HEK293T (cell line): ENCODE measurements around the gene KSR2.
"Not testable (repeated sequence)": the region's sequence is repeated elsewhere in the genome, so short reads cannot be mapped to it uniquely, and the experiment has no call there.

Experiments used
- CTCF ChIA-PET: fragments of 350-600 bp; formaldehyde crosslinking; extraction: SDS; loops from one replicate; lab custom pipeline; 2021; ENCODE audit warnings: antibody characterized with exemption, inconsistent platforms; lab: Yijun Ruan, JAX
- POLR2A ChIA-PET: fragments of 350-600 bp; formaldehyde crosslinking; extraction: SDS; loops from one replicate; lab custom pipeline; 2020; ENCODE audit warnings: antibody characterized with exemption, inconsistent platforms; lab: Yijun Ruan, JAX
- DNase-seq: peaks from one replicate; pipeline ENCODE4 v3.0.0; 2012; ENCODE audit warnings: mixed read lengths; ENCODE audit errors: extremely low spot score
- ARNT ChIP-seq: fragments of 450-650 bp; IDR thresholded peaks from 2 replicates; pipeline ENCODE4 v1.6.1; 2017; ENCODE audit warnings: mild to moderate bottlenecking
- BHLHE40 ChIP-seq: fragments of 450-650 bp; IDR thresholded peaks from 2 replicates; pipeline ENCODE4 v1.6.1; 2016; ENCODE audit warnings: mild to moderate bottlenecking, moderate library complexity, borderline replicate concordance
- CTBP1 ChIP-seq: fragments of 450-650 bp; IDR thresholded peaks from 2 replicates; pipeline ENCODE4 v1.6.1; 2016; ENCODE audit warnings: borderline replicate concordance
- ELF4 ChIP-seq: fragments of 450-650 bp; IDR thresholded peaks from 2 replicates; pipeline ENCODE4 v1.6.1; 2017; ENCODE audit warnings: antibody characterized with exemption
- FOXA1 ChIP-seq: fragments of 450-650 bp; IDR thresholded peaks from 2 replicates; pipeline ENCODE4 v1.6.1; 2016; ENCODE audit warnings: mild to moderate bottlenecking
- FOXK2 ChIP-seq: fragments of 450-650 bp; IDR thresholded peaks from 2 replicates; pipeline ENCODE4 v1.6.1; 2016; ENCODE audit warnings: mild to moderate bottlenecking
- FOXM1 ChIP-seq: fragments of 450-650 bp; IDR thresholded peaks from 2 replicates; pipeline ENCODE4 v1.6.1; 2017; ENCODE audit warnings: mild to moderate bottlenecking, borderline replicate concordance
- HDGF ChIP-seq: fragments of 450-650 bp; IDR thresholded peaks from 2 replicates; pipeline ENCODE4 v1.6.1; 2017; ENCODE audit warnings: antibody characterized with exemption, borderline replicate concordance
- L3MBTL2 ChIP-seq: fragments of 450-650 bp; conservative IDR thresholded peaks from 2 replicates; pipeline ENCODE4 v1.6.1; 2016; ENCODE audit warnings: mild to moderate bottlenecking
- LEF1 ChIP-seq: fragments of 450-650 bp; IDR thresholded peaks from 2 replicates; pipeline ENCODE4 v1.6.1; 2017; ENCODE audit warnings: mild to moderate bottlenecking, borderline replicate concordance
- NFRKB ChIP-seq: fragments of 450-650 bp; IDR thresholded peaks from 2 replicates; pipeline ENCODE4 v1.6.1; 2016; ENCODE audit warnings: mild to moderate bottlenecking, moderate library complexity
- PKNOX1 ChIP-seq: fragments of 450-650 bp; IDR thresholded peaks from 2 replicates; pipeline ENCODE4 v1.6.1; 2016
- SP1 ChIP-seq: fragments of 450-650 bp; IDR thresholded peaks from 2 replicates; pipeline ENCODE4 v1.6.1; 2017
- SUZ12 ChIP-seq: fragments of 450-650 bp; IDR thresholded peaks from 2 replicates; pipeline ENCODE4 v1.6.1; 2016; ENCODE audit warnings: mild to moderate bottlenecking
- TARDBP ChIP-seq: fragments of 450-650 bp; IDR thresholded peaks from 2 replicates; pipeline ENCODE4 v1.6.1; 2016
- ZNF384 ChIP-seq: fragments of 450-650 bp; IDR thresholded peaks from 2 replicates; pipeline ENCODE4 v1.6.1; 2016

KSR2 gene

GRCh38 chr12:117742721-117743120 is 226.1 kb downstream of the KSR2 start:
- TF ChIP-seq SP1 (no peak), HDGF (no peak), FOXK2 (no peak), SUZ12 (no peak), CTBP1 (no peak), ELF4 (no peak), FOXA1 (no peak), NFRKB (no peak), L3MBTL2 (no peak), TARDBP (no peak)
- DNase-seq, result no peak
- POLR2A ChIA-PET, result no interaction called here
- CTCF ChIA-PET, result no interaction called here

GRCh38 chr12:117738233-117738632 is 230.6 kb downstream of the KSR2 start:
- no peak for DNase-seq
- ChIA-PET CTCF (no interaction called here), POLR2A (no interaction called here)
- TF ChIP-seq ELF4 (no peak), BHLHE40 (no peak), LEF1 (no peak), CTBP1 (no peak), L3MBTL2 (no peak), PKNOX1 (no peak)

DNA sequence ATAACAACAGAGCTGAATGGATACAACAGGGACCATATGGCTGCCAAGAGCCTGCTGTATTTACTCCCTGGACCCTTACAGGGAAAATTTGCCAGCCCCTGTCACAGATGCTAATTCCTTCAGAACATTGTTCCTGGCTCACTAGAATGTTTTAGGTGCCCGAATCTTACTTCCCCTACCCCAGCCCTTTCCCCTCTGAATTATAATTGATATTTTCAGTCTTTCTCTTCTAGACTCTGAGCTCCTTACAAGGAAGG is 235.3 kb downstream of the KSR2 start:
- POLR2A ChIA-PET, result no interaction called here
- TF ChIP-seq PKNOX1, result no peak
- no peak for TF ChIP-seq FOXK2
- no peak for TF ChIP-seq SUZ12
- CTCF ChIA-PET, result interaction anchor here (0.7 kb wide), 1 partner anchor 29 kb away, joined by 3 read pairs; no protein-coding TSS in a partner anchor
- no peak for DNase-seq

DNA sequence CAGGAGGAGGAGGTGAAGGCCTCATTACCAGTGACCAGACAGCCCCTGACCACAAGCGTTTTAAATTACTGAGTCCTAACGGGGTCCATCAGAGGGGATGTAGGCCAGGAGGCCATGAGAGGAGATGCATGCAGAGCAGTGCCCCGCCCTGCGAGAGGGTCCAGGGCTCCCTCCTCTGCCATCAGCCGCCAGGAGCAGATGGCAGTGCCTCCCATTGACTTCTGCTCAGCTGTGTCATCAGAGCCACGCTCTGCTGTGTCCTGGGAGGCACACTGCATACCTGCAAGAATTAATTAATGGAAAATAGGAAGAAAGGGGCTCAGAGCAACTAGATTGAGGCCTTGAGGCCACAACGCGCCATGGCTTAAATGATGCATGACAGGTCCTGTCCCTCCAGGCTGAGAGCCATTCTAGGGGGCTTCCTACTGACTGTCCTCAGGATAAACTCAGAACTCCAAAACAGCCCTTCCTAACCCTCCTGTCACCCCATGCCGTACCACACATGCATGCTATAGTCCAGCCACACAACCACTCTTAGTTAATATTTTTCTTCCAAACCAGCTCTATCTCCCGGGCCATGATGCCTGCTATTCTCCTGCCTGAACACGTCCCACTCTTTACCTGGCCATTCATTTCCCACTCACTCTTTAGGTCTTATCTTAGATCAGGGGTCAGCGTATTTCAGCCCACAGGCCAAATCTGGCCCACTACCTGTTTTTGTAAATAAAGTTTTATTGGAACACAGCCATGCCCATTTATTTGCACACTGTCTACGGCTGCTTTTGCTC is 235.8 kb downstream of the KSR2 start:
- ChIA-PET CTCF (interaction anchor here (0.7 kb wide), 1 partner anchor 28 kb away, joined by 3 read pairs; no protein-coding TSS in a partner anchor), POLR2A (no interaction called here)
- DNase-seq, result no peak
- TF ChIP-seq CTBP1 (no peak), ZNF384 (no peak), LEF1 (no peak)

GRCh38 chr12:117731131-117731530 is 237.7 kb downstream of the KSR2 start:
- POLR2A ChIA-PET, CTCF ChIA-PET, DNase-seq: not testable (repeated sequence)

- DNase-seq, result no peak
- ChIA-PET POLR2A (no interaction called here), CTCF (no interaction called here)
- TF ChIP-seq FOXA1 (no peak), SP1 (no peak), NFRKB (no peak), L3MBTL2 (no peak), SUZ12 (no peak), HDGF (no peak), PKNOX1 (no peak), FOXM1 (no peak), ZNF384 (no peak), TARDBP (no peak), CTBP1 (no peak), LEF1 (no peak), BHLHE40 (no peak), ARNT (no peak), ELF4 (no peak), FOXK2 (no peak)
Observed at GRCh38 chr12:117727301-117727700, 241.5 kb downstream of the KSR2 start.

- CTCF ChIA-PET, result no interaction called here
- POLR2A ChIA-PET, result no interaction called here
- TF ChIP-seq TARDBP, result no peak
- TF ChIP-seq SP1, result no peak
- TF ChIP-seq NFRKB, result no peak
- no peak for TF ChIP-seq FOXA1
- TF ChIP-seq ZNF384, result no peak
- no peak for TF ChIP-seq ELF4
- TF ChIP-seq CTBP1, result no peak
- no peak for TF ChIP-seq FOXM1
- TF ChIP-seq HDGF, result no peak
- TF ChIP-seq ARNT, result no peak
- TF ChIP-seq SUZ12, result no peak
- no peak for TF ChIP-seq L3MBTL2
- TF ChIP-seq FOXK2, result no peak
- TF ChIP-seq PKNOX1, result no peak
- TF ChIP-seq BHLHE40, result no peak
- no peak for DNase-seq
Observed at GRCh38 chr12:117724543-117724942, 244.2 kb downstream of the KSR2 start.
